GM18498 (cell line): ENCODE measurements around the gene PRR23A.
"Not testable (repeated sequence)": the region's sequence is repeated elsewhere in the genome, so short reads cannot be mapped to it uniquely, and the experiment has no call there.

ENCODE experiments used
- ATAC-seq: cut with Tn5 transposase; IDR thresholded peaks from one replicate; pipeline ENCODE4 v1.9.1; 2021; ENCODE audit warnings: mild to moderate bottlenecking, moderate library complexity; ENCODE audit not compliant: unreplicated experiment

The PRR23A gene

DNA sequence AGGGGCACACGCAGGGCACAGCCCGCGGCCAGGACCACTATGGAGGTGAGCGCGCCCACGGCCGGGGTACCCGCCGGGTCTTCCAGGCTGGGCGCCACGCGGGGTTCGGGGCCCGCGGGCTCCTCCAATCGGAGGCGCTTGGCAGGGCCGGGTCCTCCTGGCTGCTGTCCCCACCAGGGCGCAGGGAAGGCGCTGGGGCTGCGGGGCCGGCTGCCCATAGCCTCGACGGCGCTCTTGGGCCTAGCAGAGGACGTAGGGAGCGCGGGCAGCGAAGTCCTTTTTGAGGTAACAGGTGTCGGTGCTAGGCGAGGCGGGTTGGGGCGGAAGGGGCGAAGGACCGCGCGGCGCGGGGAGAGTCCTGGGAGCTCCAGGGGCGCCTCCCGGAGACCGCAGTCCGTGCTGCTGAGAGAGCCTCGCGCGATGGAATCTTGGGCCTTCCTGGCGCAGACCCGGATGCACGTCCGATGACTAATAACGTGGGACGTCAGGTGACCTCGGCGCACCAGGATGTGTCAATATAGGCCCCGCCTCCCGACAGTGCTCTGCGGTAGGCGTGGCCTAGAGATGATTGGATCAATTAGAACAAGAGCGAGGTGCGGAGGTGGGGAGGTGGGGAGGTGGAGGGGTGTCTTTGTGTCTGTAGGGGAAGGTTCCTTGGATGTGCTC, at the start of gene PRR23A:
Gene PRR23A (minus strand): TSS at position 218 of the 666 bp plus-strand sequence. CDS start 0 bp downstream, at position 218.
- ATAC-seq: no peak

- ATAC-seq: no peak
Measured at GRCh38 chr3:139052802-139053600, 46.9 kb upstream of the PRR23A start.

- no peak for ATAC-seq
Measured at GRCh38 chr3:139044366-139045210, 38.5 kb upstream of the PRR23A start, which contains the start of gene PRR23C. PRR23C (minus strand) TSS chr3:139044892; CDS start chr3:139044620, 272 bp downstream.

DNA sequence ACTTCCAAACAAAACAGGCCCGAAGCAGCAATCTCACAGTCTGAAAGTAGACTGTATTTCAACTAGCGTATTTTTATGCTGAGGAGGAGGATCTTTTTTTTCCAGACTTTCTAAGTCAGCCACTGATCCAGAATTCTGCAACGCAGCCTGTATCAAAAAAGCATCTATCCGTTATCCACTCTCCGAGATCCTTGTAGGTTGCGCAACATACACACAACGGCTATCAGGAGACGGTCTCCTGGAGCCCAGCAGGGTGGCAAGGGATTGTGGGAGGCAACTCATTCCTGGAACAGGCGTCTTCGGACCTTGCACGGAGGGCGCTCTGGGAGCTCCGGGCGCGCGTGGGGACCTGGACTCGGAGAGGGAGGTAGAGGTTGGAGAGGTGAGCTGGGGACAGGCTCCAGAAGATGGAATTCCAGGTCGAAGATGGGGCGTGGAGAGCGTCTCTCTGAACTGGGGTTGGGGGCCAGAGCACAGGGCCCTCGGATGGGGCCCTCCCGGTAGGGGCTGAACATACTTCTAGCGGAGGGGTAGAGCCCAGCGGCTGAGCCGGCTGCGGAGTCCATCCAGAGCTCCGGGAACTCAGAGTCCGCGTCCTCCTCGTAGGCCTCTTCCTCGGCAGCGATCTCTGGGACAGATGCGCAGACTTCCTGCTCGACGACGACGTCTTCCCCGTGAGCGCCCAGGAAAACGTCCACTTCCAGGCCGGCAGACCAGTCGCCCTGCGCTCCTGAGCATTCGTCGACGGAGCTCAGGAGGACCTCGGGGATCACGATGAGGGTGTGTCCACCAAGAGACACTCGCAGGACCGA, 37.7 kb upstream of the PRR23A start:
- no peak for ATAC-seq

DNA sequence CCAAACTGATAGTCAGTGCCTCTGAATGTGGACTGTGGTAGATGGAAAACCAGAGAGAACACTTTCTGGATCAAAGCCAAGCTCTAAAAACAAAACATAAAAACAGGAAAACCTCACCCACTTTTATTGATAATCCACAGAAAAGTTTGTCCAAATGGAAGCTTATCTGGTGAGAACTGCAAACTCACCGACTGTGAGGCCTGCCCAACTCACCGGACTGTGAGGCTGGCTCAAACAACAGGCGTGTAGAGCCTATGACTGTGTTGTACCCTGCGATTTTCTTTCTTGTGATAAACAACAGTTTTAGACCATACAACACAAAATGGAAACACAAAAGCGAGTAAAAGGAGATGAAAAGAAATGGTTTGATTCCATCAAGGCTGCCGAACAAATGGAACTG, 31.4 kb upstream of the PRR23A start:
- ATAC-seq: no peak

DNA sequence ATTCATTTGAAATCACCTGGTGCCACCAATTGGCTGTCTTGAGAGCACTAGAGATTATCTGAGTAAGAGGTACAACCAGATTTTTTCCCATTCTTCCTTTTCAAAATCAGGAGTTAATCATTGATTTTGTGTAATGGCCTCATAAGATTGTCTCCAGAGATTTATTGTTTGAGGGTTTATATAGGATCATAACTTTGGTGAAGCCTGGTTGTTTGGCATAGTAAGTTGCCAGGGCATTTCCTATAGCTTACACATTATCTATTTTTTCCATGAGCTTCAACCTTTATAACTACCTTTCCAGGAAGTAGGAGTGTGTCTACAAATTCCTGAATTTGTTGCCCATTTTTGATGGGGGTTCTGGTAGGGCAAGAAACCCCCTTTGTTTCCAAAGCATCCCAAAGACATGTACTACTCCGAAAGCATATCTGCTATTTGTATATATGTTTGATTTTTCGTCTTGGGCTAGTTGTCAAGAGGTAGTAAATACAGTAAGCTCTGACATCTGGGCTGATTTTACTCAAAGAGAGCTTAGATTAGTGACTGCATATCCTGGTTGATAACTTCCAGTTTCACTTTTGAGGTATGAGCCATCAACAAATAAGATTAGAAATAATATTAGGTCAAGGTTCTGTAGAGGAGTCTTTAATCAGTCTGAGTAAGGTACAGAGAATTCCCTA, 26.4 kb upstream of the PRR23A start:
- ATAC-seq: no peak

DNA sequence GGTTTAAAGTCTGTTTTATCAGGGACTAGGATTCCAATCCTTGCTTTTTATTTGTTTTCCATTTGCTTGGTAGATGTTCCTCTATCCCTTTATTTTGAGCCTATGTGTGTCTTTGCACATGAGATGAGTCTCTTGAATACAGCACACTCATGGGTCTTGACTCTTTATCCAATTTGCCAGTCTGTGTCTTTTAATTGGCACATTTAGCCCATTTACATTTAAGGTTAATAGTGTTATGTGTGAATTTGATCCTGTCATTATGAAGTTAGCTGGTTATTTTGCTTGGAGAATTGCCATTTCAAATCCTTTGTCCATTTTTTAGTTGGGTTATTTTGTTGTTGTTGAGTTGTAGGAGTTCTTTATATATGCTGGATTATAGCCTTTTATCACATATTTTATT, 24.5 kb upstream of the PRR23A start:
- ATAC-seq: not testable (repeated sequence)

- no peak for ATAC-seq
Measured at GRCh38 chr3:139024968-139025367, 18.9 kb upstream of the PRR23A start.

GRCh38 chr3:139020868-139021234, 14.8 kb upstream of the PRR23A start, which contains the start of gene PRR23B:
PRR23B (minus strand) TSS chr3:139020926; CDS start chr3:139020661, 265 bp downstream.
- ATAC-seq: no peak

DNA sequence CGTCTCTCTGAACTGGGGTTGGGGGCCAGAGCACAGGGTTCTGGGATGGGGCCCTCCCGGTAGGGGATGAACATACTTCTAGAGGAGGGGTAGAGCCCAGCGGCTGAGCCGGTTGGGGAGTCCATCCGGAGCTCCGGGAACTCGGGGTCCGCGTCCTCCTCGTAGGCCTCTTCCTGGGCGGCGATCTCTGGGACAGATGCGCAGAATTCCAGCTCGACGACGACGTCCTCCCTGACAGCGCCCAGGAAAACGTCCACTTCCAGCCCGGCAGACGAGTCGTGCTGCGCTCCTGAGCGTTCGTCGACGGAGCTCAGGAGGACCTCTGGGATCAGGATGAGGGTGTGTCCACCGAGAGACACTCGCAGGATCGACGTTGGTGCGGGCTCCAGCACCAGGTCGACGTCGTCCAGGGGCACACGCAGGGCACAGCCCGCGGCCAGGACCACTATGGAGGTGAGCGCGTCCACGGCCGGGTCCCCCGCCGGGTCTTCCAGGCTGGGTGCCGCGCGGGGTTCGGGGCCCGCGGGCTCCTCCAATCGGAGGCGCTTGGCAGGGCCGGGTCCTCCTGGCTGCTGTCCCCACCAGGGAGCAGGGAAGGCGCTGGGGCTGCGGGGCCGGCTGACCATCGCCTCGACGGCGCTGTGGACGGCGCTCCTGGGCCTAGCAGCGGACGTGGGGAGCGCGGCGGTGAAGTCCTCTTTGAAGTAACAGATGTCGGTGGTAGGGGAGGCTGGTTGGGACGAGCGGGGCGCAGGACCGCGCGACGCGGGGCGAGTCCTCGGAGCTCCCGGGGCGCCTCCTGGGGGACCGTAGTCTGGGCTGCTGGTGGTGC, 14.2 kb upstream of the PRR23A start:
- ATAC-seq: no peak

DNA sequence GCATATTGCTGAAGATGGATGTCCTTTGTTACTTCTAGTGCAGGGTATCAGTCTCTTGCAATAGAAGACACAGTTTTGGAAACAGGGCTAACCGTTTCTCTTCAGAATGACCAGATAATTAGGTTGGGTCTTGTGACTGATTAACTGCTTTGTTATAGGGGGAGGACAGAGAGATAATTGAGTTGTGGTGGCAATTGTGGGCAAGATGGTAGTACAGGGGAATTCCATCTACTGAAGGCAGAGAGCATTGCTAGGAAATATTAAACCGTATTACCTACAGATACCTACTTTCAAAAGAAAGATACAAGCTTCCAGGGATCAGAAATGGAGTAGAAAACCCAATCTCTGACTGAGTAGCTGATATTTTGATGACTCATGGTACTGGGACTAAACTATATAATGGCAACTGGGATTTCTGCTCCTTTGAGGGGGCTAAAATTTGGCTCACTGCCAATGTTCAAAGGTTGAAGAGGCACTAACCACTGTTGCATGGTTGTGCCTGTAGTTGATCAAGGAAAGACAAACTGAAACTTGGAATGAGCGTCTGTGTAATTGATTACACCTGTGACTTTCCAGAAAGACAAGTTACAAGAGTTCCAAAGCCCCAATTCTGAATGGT, 10.5 kb upstream of the PRR23A start:
- no peak for ATAC-seq

DNA sequence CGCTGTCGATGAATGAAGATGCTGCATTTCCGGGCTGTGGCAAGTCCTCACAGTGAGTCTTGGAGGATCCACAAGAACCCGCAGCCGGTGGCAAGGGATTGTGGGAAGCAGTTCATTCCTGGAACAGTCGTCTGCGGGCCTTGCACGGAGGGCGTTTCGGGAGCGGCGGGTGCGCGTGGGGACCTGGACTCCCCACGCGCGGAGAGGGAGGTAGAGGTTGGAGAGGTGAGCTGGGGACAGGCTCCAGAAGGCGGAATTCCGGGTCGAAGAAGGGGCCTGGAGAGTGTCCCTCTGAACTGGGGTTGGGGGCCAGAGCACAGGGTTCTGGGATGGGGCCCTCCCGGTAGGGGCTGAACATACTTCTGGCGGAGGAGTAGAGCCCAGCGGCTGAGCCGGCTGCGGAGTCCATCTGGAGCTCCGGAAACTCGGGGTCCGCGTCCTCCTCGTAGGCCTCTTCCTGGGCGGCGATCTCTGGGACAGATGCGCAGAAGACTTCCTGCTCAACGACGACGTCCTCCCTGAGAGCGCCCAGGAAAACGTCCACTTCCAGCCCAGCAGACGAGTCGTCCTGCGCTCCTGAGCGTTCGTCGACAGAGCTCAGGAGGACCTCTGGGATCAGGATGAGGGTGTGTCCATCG, 593 bp downstream of the PRR23A start:
- no peak for ATAC-seq

- no peak for ATAC-seq
Measured at GRCh38 chr3:138995706-138996105, 10.4 kb downstream of the PRR23A start.

GRCh38 chr3:138987181-138987580, 18.9 kb downstream of the PRR23A start:
- no peak for ATAC-seq

- ATAC-seq: no peak
Measured at GRCh38 chr3:138985932-138986331, 20.1 kb downstream of the PRR23A start.

DNA sequence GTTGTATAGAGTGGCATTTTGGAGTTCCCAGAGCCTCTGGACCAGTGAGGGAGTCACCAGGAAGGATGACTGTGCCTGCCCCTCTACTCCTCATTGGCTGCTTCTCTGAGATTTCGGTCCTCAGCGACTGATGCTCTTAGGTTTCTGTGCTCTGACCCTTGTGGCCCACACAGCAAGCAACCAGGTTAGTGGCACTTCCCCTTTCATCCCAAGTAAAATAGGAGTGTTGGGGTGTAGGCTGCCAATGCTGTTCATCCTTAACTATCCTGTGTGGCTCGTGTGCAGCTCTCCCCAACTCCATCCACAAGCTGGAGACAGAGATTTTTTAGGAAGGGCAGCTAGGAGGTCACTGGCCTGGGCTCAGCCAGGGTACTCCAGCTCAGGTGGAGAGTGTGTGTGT, 21.3 kb downstream of the PRR23A start:
- no peak for ATAC-seq

GRCh38 chr3:138976047-138976446, 30.0 kb downstream of the PRR23A start:
- no peak for ATAC-seq

GRCh38 chr3:138975351-138975750, 30.7 kb downstream of the PRR23A start:
- no peak for ATAC-seq
